Panc1 (cell line): ENCODE results near the gene SARNP. TPM values are rescaled to one million over a fixed set of nuclear protein-coding genes. Genes with fewer than 3 reads are reported as not detected.
A peak's percentile ranks its signal among the peaks of the same experiment; 100 is the strongest.

ENCODE experiments used
- ATAC-seq: fragments of 200-7000 bp; cut with Tn5 transposase; 2 replicates; pipeline ENCODE4 v1.9.1; 2020; ENCODE audit warnings: mild to moderate bottlenecking, moderate library complexity
- BruUV-seq: library from RNA; stranded (reverse); fragments of 400-500 nt; replicated peaks from 2 replicates; lab custom pipeline; 2021; lab: Mats Ljungman, UMichigan
- CTCF ChIA-PET: fragments of 300-600 bp; sonication (Branson Sonifier 250); formaldehyde crosslinking; loops from one replicate; lab custom pipeline; 2022; ENCODE audit warnings: antibody characterized with exemption; lab: Charles Lee
- POLR2A ChIA-PET: fragments of 300-600 bp; sonication (Branson Sonifier 250); formaldehyde crosslinking; loops from one replicate; lab custom pipeline; 2022; ENCODE audit warnings: antibody characterized with exemption; lab: Charles Lee
- DNase-seq: peaks from one replicate; pipeline ENCODE4 v3.0.0-alpha.2; 2010; ENCODE audit warnings: low read depth, low spot score
- H3K27ac ChIP-seq: 2 replicates; pipeline ENCODE4 v1.5.1; 2011; ENCODE audit warnings: mild to moderate bottlenecking, low read length, inconsistent platforms
- H3K27me3 ChIP-seq: fragments of 200-500 bp; sonication (Bioruptor generic); 2 replicates; pipeline ENCODE4 v1.6.0; 2014; ENCODE audit warnings: low read length, inconsistent platforms; ENCODE audit not compliant: control insufficient read depth, insufficient read depth
- H3K36me3 ChIP-seq: fragments of 200-500 bp; sonication (Bioruptor generic); 2 replicates; pipeline ENCODE4 v1.5.1; 2014; ENCODE audit warnings: inconsistent platforms, mild to moderate bottlenecking, low read length, moderate library complexity; ENCODE audit not compliant: control insufficient read depth, insufficient read depth
- H3K4me1 ChIP-seq: 2 replicates; pipeline ENCODE4 v1.5.1; 2011; ENCODE audit warnings: inconsistent platforms, mild to moderate bottlenecking, low read length, moderate library complexity; ENCODE audit not compliant: control insufficient read depth, insufficient read depth
- H3K4me3 ChIP-seq, 2 experiments: 2 replicates each; pipeline ENCODE4 v1.5.1; 2011 to 2012; ENCODE audit warnings: low read depth in 2 of 2, low read length in 2 of 2, mild to moderate bottlenecking in 2 of 2, inconsistent platforms in 1 of 2, moderate library complexity in 1 of 2
- H3K9me3 ChIP-seq: fragments of 200-500 bp; sonication (Bioruptor generic); 2 replicates; pipeline ENCODE4 v1.5.1; 2014; ENCODE audit warnings: low read depth, mild to moderate bottlenecking, inconsistent platforms, low read length, moderate library complexity; ENCODE audit not compliant: control insufficient read depth, insufficient read depth
- POLR2AphosphoS5 ChIP-seq: IDR thresholded peaks from 2 replicates; pipeline ENCODE4 v1.6.1; 2012; ENCODE audit warnings: mild to moderate bottlenecking, low read depth, low read length, moderate library complexity
- REST ChIP-seq, 2 experiments: IDR thresholded peaks; 2 replicates each; pipeline ENCODE4 v1.6.1; 2011 to 2012; ENCODE audit warnings: low read depth in 2 of 2, control low read depth in 1 of 2, low read length in 1 of 2, mild to moderate bottlenecking in 1 of 2, moderate library complexity in 1 of 2; ENCODE audit not compliant: insufficient read depth in 1 of 2
- SIN3A ChIP-seq: IDR thresholded peaks from 2 replicates; pipeline ENCODE4 v1.6.1; 2012; ENCODE audit warnings: low read depth, mild to moderate bottlenecking, low read length, moderate library complexity, borderline replicate concordance; ENCODE audit not compliant: insufficient read depth
- TCF7L2 ChIP-seq: IDR thresholded peaks from 2 replicates; pipeline ENCODE4 v1.6.1; 2011; ENCODE audit warnings: mild to moderate bottlenecking, low read depth, low read length, inconsistent platforms
- in situ Hi-C: cut with HindIII; loops from 2 replicates; pipeline ENCODE4 v1.10.0; 2016; ENCODE audit warnings: low sequenced_read_pairs, low pct_unique_long_range_greater_than_20kb
- intact Hi-C: fragments of 100-400 bp; cut with micrococcal nuclease; formaldehyde crosslinking; loops from one replicate; pipeline ENCODE4 v1.10.0; 2022; ENCODE audit not compliant: unreplicated experiment
- total RNA-seq: library from RNA; stranded (reverse); gene quantifications from one replicate; pipeline ENCODE4 v1.2.1, GENCODE V29; 2021; ENCODE audit not compliant: unreplicated experiment
- TF ChIP-seq, protein P1 (sequence below): fragments of 450-650 bp; IDR thresholded peaks from 2 replicates; pipeline ENCODE4 v1.5.1; 2017; ENCODE audit warnings: mild to moderate bottlenecking

The SARNP gene
- total RNA-seq, 1 experiment from 2014 or later, result 69.3 TPM

DNA sequence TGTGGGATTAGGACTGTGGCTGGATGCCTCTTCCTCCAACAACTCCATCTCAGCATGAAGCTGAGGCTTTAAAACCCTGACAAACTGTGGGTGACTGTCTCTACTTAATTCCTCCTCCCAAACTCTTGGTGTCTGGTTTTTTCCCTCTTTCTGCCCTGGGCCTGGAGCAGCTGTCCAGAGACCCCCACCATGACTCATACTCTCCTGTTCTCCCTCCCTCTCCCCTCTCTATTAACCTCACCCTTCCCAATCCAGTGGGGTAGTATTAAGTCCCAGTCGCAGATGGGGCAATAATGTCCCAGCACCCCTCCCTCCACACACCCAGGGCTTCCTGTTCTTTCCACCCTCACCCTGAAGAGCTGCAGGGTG, 13.9 kb upstream of the SARNP start:
- H3K4me3 ChIP-seq, result peak overlapping the region; percentile 75 to 92; a peak in 3 of 4 replicates

GRCh38 chr12:55830601-55831446, 13.3 kb upstream of the SARNP start:
- ATAC-seq (no peak), DNase-seq (no peak)
- Histone ChIP-seq H3K36me3 (peaks cover 6% of the 10 kb centered on the region; the same call in 1 of the 2 replicates), H3K4me3 (peak overlapping the region; percentile 75 to 92), H3K27ac (peak overlapping the region; percentile 92), H3K9me3 (no peaks in the 10 kb centered on the region), H3K4me1 (peaks cover 23% of the 10 kb centered on the region), H3K27me3 (no peaks in the 10 kb centered on the region)
- ChIA-PET CTCF (interaction anchor here (0.6 kb wide), 1 partner anchor 59 kb away, joined by 4 read pairs; no protein-coding TSS in a partner anchor), POLR2A (interaction anchor here (1.1 to 2.0 kb wide), 2 partner anchors 13 to 15 kb away, joined by 3 to 21 read pairs; partner anchors contain the start of genes ORMDL2 and SARNP)
- BruUV-seq, result no TSS peak
- intact Hi-C loops (no loop called here), in situ Hi-C loops (no loop called here)
- TF ChIP-seq SIN3A (no peak), REST (IDR thresholded peaks at IDR 0.05; ENCODE audit: insufficient read depth in 1 of 2, low read depth in 2 of 2, low read length in 1 of 2) (no peak), POLR2AphosphoS5 (no peak), TCF7L2 (no peak)
- TF ChIP-seq, protein P1, sequence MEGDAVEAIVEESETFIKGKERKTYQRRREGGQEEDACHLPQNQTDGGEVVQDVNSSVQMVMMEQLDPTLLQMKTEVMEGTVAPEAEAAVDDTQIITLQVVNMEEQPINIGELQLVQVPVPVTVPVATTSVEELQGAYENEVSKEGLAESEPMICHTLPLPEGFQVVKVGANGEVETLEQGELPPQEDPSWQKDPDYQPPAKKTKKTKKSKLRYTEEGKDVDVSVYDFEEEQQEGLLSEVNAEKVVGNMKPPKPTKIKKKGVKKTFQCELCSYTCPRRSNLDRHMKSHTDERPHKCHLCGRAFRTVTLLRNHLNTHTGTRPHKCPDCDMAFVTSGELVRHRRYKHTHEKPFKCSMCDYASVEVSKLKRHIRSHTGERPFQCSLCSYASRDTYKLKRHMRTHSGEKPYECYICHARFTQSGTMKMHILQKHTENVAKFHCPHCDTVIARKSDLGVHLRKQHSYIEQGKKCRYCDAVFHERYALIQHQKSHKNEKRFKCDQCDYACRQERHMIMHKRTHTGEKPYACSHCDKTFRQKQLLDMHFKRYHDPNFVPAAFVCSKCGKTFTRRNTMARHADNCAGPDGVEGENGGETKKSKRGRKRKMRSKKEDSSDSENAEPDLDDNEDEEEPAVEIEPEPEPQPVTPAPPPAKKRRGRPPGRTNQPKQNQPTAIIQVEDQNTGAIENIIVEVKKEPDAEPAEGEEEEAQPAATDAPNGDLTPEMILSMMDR, result no peak

More for the DNA sequence above, 13.9 kb upstream of the SARNP start:
- POLR2A ChIA-PET, result no interaction called here
- Histone ChIP-seq H3K27ac (peak overlapping the region; percentile 92; the same call in 1 of the 2 replicates), H3K27me3 (no peaks in the 10 kb centered on the region), H3K36me3 (peaks cover 6% of the 10 kb centered on the region; the same call in 1 of the 2 replicates), H3K9me3 (no peaks in the 10 kb centered on the region), H3K4me1 (peaks cover 20% of the 10 kb centered on the region)
- no peak for TF ChIP-seq SIN3A
- no peak for TF ChIP-seq POLR2AphosphoS5
- TF ChIP-seq REST (IDR thresholded peaks at IDR 0.05; ENCODE audit: insufficient read depth in 1 of 2, low read depth in 2 of 2, low read length in 1 of 2), result no peak
- no peak for TF ChIP-seq TCF7L2
- CTCF ChIA-PET, result no interaction called here
- intact Hi-C loops (no loop called here), in situ Hi-C loops (no loop called here)
- ATAC-seq, result no peak
- DNase-seq, result no peak
- BruUV-seq, result no TSS peak
